Myocyte (in vitro differentiated cells): ENCODE results near the gene KCNC3. TPM values are rescaled to one million over a fixed set of nuclear protein-coding genes. Genes with fewer than 3 reads are reported as not detected.
"Not testable (repeated sequence)": the region's sequence is repeated elsewhere in the genome, so short reads cannot be mapped to it uniquely, and the experiment has no call there.

Experiments
- DNase-seq: peaks from one replicate; pipeline ENCODE4 v3.0.0-alpha.2; 2012; ENCODE audit warnings: low read depth
- total RNA-seq: library from RNA; depleted of rRNA; stranded (reverse); fragments of >200 nt; gene quantifications from 2 replicates; pipeline ENCODE4 v1.2.3, GENCODE V29; 2014

KCNC3 gene
- total RNA-seq, 1 donor from 2014 or later, result not detected

GRCh38 chr19:50356691-50357177 lies 27.6 kb upstream of the KCNC3 start:
- no peak for DNase-seq

DNA sequence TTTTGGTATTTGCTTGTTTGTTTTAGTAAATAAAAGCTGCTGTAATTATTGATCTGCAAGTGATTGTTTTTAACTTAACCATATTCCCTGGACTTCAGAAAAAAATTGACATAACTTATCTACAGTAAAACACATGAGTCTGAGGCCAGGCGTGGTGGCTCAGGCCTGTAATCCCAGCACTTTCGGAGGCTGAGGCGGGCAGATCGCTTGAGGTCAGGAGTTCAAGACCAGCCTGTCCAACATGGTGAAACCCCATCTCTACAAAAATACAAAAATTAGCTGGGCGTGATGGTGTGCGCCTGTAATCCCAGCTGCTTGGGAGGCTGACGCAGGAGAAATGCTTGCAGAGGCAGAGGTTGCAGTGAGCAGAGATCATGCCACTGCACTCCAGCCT lies 24.3 kb upstream of the KCNC3 start:
- not testable (repeated sequence) for DNase-seq

DNA sequence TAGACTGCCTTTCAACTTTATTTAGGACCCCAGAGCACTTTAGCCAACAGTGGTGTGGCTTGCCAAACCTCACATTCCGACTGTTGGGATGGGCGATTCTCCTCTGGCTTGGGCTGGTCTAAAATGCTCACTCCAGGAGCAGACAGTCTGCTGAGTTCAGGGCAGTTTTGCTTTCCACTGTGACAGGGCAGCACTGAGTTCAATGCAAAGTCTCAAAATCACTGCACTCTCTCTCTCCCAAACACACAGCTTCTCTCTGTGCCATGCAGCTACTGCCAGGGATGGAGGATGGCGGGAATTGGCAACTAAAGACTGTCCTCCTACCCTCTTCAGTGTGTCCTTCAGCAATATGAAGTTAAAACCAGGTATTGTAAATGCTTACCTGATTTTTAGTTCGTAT lies 23.1 kb upstream of the KCNC3 start:
- peak; percentile 23 for DNase-seq

DNA sequence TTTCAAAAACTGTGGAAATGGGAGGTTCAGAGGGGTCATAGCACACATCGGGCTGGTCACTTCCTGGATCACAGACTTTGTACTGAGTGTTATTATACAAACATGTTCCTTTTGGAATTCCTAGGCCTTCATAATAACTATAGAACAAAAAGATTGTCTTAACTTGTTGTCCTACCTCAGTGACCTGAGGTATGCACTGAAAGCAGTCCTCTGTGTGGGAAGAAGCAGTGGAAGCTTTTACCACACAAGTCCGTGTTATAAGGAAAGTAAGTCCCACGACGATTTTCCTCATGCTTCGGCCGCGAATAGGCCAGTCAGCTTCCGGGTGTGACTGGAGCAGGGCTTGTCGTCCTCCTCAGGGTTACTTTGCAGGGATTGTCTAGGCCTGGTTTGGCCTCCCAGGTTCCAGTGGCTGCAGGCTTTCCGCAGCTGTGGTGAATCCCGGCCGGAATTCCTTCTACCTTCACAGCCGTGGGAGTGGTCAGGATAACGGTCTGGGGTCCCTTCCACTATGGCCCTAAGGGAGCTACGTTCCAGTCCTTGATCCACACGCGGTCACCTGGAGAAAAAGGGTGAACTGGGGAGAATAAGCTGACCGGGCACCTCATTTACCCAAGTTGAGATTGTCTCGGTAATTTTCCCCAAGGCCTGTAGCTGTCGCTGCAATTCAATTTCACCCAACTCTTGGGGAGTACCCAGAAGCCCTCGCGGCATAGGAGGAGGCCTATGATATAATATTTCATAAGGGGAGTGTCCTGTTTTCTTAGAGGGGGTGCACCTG lies 20.3 kb upstream of the KCNC3 start:
- peak; percentile 19 for DNase-seq

- DNase-seq, result not testable (repeated sequence)
These were observed 18.0 kb upstream of the KCNC3 start for GRCh38 chr19:50347089-50347581.

DNA sequence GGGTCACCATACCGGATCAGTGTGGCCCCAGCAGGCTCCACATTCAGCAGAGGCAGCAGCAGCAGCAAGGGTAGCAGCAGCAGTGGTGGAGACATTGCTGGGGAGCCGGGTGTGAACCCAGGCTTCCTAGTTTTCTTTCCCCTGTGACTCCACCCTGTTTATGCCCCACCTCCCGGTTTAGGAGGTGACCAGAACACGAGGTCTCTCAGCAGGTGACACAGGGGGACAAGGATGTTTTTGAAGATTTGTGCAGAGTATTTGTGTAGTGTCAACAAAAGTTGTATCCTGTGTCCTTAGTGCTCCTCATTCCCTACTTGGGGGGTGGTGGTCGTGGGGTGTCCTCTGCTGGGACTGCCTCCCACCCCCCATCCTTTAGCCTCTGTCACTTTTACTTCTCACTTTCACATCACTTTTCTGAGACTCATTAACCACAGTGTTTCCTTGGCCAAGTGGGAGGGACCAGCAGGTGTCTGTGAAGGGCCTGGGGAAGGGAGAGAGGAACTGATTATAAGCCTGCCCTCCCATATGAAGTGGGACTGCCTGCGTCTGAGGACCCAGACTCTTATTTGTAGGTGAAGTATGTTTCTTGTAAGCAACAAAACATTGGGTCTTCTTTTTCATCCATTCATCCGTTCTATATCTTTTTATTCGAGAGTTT lies 15.6 kb upstream of the KCNC3 start:
- DNase-seq, result no peak

GRCh38 chr19:50341091-50341564 lies 12.0 kb upstream of the KCNC3 start:
- DNase-seq, result no peak

GRCh38 chr19:50340331-50340730 lies 11.2 kb upstream of the KCNC3 start:
- no peak for DNase-seq

- not testable (repeated sequence) for DNase-seq
These were observed 7.9 kb upstream of the KCNC3 start for GRCh38 chr19:50337031-50337430.

DNA sequence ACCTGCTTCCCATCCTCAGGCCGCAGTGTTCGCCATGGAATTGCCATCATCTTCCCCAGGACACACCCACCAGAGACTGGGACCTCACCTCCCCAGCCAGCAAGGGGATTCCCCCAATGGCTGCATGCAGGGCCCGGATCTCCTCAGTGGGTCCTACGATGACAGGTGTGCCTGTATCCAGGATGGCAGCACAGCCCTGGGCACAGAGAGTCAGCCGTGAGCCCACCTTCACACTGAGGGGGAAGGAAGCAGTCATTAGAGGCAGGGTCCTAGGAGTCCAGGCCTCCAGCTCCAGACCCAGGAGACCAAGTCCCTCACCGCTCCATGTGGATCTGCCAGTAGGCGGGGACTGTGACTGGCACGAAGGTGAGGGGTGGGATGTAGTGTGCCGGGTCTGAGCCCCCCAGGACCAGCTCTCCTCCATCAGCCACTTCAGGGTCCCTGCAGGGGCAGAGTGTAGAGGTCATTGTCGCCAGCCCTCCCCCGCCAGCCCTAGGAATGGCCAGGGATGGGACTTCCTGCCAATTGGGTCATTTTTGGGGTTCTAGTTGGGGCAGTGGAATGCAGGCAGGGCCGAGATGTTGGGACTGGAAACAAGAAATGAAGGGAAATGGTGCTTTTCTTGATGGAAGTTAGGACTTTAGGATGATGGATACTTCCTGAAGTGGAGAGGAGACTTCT lies 5.7 kb upstream of the KCNC3 start:
- DNase-seq, result no peak

DNA sequence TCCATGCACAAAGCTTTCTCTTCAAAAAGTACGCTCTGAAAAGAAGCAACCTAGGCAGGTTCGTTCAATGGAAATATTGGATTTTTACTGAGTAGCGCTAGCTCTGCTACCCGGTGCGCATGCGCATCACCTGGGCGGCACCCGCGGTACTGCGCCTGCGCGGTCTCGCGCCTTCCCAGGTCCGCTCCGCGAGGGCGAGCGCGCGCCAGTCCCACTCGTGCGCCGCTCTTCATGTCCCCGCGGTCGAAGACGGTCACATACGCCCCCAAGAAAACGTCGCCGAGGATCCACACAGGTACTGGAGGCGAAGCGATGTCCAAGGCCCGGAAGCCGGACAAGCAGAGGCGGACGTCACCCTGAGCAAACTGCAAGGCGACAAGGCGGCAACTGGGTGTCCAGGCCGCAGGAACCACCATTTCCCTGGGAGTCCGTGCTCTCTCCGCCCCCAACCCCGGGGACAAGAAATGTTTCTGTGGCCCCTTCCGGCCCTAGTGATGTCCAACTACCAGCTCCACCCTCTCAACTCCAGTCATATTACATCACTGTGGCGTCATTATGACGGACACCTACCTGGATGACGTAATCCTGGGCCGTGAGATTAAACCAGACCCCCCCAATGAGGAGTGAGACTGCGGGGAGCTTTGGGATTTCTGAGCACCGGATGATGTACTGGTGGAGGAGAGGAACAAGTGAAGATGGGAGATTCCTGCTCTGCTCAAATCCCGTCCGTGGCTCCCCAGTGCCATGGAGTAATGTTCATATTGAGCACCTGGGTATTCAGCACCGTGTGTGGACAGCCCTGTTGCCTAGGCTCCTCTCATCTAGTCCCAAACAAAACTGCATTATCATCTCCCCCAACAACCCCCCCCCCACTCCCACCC lies 4.8 kb upstream of the KCNC3 start:
- DNase-seq, result no peak

DNA sequence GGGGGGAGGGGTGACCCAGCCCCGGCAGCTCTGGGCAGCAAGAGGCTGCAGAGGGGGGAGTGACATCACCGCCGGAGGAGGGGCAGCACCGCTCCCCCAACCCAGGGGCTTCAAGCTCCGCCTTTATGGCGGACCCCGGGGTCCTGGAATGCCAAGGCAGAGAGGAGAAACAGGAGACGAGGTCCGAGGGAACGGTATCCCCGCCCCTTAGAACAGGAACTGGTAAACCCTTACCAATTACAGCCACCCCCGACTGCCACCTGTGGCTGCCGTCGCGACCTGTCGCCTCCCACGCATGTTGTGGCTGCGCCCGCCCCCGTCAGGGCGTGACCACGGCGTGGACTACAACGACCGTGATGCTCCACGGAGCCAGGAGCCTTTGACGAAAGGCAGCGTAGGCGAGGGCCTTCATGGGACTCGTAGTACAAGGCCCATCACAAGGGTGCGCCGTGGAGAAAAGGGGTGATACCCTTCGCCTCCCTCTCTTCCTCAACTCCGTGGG lies 4.1 kb upstream of the KCNC3 start:
- no peak for DNase-seq

DNA sequence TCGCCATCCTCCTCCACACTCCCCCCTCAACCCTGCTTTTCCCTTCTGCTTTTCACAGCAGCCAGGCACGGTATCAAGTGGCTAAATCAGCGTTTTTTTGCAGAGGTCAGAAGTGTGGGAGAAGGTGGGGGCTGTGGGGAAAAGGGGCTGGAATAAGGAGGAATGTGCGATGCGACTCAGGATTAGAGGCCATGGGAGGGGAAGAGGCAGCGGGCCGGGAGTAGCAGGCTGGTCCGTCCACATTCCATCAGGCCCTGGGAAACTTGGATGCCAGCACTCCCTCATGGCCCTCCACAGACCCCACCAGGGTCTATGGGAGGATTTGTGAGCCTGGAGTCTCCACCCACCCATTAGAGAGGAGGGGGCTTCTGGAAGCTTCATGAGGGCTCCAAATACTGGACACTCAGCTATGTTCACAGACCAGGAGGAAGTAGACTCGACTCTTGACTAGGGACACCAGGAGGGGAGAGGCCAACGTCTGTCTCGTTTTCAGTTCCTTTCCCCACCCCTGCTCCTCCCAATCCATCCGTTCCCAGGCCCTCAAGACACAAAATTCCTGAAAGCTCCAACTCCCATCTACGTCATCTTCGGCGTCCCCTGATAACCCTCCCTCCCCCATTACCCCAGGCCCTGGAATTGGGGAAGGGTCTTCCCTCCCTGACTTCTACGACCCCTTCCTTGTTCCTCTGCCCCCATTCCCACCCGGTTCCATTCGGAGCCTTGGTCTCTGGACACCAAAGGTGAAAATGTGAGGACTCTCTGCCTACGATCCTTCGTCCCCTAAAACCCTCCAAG lies 3.3 kb upstream of the KCNC3 start:
- no peak for DNase-seq

- no peak for DNase-seq
These were observed 2.7 kb upstream of the KCNC3 start for GRCh38 chr19:50331994-50332243.

- DNase-seq, result no peak
These were observed 2.2 kb upstream of the KCNC3 start for GRCh38 chr19:50331221-50331993.

DNA sequence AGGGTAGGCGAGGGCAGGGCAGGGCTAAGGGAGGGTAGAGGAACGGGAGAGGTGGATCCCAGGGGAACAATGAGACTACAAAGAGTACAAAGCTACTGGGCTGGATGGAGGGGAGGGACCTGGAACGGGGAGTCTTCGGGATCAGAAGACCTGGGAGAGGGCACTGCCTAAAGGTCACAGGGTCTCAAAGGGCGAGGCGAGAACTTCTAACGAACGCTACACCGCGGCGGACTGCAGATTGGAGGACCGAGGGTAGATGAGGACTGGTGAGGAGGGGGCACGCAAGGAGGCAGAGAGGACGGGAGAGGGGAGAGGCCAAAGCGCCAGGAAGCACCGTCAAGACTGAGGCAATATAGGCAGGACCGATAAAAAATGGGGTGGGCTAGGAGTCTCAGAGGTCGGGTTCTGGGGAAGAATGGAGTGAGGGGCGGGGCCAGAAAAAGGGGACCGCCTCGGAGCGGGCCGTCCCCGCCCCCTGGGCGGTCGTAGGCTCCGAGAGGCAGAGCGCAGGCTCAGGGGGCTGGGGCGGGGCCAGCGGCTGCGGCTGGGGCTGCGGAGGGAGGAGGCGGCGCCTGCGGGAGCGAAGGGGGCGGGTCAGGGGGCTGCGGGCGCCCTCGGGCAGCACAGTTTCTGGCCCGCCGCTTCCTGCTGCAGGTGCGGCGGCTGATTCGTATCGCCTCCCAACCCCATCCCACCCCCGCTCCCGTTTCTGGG lies 1.3 kb upstream of the KCNC3 start:
- peak; percentile 31 for DNase-seq

- DNase-seq, result not testable (repeated sequence)
These were observed 733 bp upstream of the KCNC3 start for GRCh38 chr19:50329926-50330294.

- no peak for DNase-seq
These were observed 368 bp downstream of the KCNC3 start for GRCh38 chr19:50328873-50329145.
